Uterus (tissue), 2 donors: ENCODE measurements around the gene SLC43A3.

ENCODE experiments used
- POLR2A ChIP-seq, 2 donors: fragments of 450-650 bp; IDR thresholded peaks; one replicate each; pipeline ENCODE4 v1.6.1; 2016; ENCODE audit warnings: antibody characterized with exemption in 2 of 2, mild to moderate bottlenecking in 1 of 2, moderate library complexity in 1 of 2
- TF ChIP-seq, protein P1 (sequence below), 4 experiments: fragments of 200-600 bp in 2 of 4; fragments of 450-650 bp in 2 of 4; sonication (generic) in 2 of 4; IDR thresholded peaks; one replicate each; pipeline ENCODE4 v1.5.1; 2016 to 2019; ENCODE audit warnings: antibody characterized with exemption in 4 of 4, mild to moderate bottlenecking in 2 of 4, moderate library complexity in 1 of 4

DNA sequence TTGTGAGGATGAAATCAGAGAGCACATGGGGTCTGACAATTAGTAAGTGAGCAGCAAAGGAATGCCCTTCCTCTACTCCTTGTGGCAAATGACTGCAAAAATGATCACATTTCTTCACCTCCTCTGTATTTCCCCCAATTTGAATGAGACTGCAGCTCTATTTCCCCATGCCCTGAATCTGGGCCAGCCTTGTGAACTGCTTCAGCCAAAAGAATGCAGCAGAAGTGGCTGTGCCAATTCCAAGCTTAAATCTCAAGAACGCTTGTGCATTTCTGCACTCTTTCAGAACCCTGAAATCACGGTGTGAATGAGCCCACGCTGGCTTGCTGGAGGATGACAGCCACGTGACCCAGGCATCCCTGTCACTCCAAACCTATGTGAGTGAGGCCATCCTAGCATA is 9.9 kb downstream of the SLC43A3 start:
- TF ChIP-seq, protein P1, sequence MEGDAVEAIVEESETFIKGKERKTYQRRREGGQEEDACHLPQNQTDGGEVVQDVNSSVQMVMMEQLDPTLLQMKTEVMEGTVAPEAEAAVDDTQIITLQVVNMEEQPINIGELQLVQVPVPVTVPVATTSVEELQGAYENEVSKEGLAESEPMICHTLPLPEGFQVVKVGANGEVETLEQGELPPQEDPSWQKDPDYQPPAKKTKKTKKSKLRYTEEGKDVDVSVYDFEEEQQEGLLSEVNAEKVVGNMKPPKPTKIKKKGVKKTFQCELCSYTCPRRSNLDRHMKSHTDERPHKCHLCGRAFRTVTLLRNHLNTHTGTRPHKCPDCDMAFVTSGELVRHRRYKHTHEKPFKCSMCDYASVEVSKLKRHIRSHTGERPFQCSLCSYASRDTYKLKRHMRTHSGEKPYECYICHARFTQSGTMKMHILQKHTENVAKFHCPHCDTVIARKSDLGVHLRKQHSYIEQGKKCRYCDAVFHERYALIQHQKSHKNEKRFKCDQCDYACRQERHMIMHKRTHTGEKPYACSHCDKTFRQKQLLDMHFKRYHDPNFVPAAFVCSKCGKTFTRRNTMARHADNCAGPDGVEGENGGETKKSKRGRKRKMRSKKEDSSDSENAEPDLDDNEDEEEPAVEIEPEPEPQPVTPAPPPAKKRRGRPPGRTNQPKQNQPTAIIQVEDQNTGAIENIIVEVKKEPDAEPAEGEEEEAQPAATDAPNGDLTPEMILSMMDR (IDR thresholded peaks at IDR 0.05) = no peak
- no peak for TF ChIP-seq POLR2A (IDR thresholded peaks at IDR 0.05)
